Measurements from ENCODE around the gene ZMPSTE24.

DNA sequence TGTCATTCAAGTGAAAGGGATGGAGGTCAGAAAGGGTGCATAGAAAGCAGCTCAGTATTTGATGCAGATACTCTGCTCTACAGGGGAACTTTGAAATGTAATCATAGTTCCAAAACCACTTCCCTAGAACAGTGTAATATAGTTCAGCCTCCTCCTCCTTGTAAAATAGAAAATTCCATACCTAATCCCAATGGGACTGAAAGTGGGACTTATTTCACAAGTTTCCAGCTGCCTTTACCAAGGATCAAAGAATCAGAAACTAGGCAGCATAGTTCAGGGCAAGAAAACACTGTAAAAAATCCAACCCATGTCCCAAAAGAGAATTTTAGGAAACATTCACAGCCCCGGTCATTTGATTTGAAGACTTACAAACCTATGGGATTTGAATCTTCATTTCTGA lies 18.4 kb upstream of the ZMPSTE24 start:
- TF ChIP-seq SMC3 (IDR thresholded peaks at IDR 0.05) (no peak), BHLHE40 (IDR thresholded peaks at IDR 0.05; ENCODE audit: low read depth, low read length) (no peak), MAZ (IDR thresholded peaks at IDR 0.05; ENCODE audit: borderline replicate concordance, low read depth, low read length) (no peak), HOXA7 (CRISPR knock-in tag; IDR thresholded peaks at IDR 0.05) (no peak), POLR2A (IDR thresholded peaks at IDR 0.05; ENCODE audit: low read length) (no peak), NFE2L2 (conservative IDR thresholded peaks at IDR 0.05; ENCODE audit: low read length) (no peak), NPAS2 (CRISPR knock-in tag; IDR thresholded peaks at IDR 0.05; ENCODE audit: borderline replicate concordance) (no peak)
- TF ChIP-seq, protein P1, sequence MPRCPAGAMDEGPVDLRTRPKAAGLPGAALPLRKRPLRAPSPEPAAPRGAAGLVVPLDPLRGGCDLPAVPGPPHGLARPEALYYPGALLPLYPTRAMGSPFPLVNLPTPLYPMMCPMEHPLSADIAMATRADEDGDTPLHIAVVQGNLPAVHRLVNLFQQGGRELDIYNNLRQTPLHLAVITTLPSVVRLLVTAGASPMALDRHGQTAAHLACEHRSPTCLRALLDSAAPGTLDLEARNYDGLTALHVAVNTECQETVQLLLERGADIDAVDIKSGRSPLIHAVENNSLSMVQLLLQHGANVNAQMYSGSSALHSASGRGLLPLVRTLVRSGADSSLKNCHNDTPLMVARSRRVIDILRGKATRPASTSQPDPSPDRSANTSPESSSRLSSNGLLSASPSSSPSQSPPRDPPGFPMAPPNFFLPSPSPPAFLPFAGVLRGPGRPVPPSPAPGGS (IDR thresholded peaks at IDR 0.05) = no peak
- TF ChIP-seq, protein P2, sequence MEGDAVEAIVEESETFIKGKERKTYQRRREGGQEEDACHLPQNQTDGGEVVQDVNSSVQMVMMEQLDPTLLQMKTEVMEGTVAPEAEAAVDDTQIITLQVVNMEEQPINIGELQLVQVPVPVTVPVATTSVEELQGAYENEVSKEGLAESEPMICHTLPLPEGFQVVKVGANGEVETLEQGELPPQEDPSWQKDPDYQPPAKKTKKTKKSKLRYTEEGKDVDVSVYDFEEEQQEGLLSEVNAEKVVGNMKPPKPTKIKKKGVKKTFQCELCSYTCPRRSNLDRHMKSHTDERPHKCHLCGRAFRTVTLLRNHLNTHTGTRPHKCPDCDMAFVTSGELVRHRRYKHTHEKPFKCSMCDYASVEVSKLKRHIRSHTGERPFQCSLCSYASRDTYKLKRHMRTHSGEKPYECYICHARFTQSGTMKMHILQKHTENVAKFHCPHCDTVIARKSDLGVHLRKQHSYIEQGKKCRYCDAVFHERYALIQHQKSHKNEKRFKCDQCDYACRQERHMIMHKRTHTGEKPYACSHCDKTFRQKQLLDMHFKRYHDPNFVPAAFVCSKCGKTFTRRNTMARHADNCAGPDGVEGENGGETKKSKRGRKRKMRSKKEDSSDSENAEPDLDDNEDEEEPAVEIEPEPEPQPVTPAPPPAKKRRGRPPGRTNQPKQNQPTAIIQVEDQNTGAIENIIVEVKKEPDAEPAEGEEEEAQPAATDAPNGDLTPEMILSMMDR (IDR thresholded peaks at IDR 0.05) = no peak

Measured in A549 (cell line).